GM10847 (cell line): ENCODE measurements around the gene CCND1.
A peak's percentile ranks its signal among the peaks of the same experiment; 100 is the strongest.

Source experiments
- POLR2A ChIP-seq: IDR thresholded peaks from 2 replicates; pipeline ENCODE4 v1.6.1; 2011; ENCODE audit not compliant: insufficient read length; ENCODE audit errors: extremely low read depth

The CCND1 gene

GRCh38 chr11:69640995-69641581 is at the start of gene CCND1:
CCND1 (plus strand) TSS chr11:69641156; CDS start chr11:69641314, 158 bp downstream.
- peak; percentile 17 for TF ChIP-seq POLR2A

GRCh38 chr11:69592986-69593650 is 47.8 kb upstream of the CCND1 start:
- TF ChIP-seq POLR2A, result no peak

GRCh38 chr11:69593851-69594250 is 47.1 kb upstream of the CCND1 start:
- TF ChIP-seq POLR2A, result no peak

GRCh38 chr11:69594481-69594880 is 46.5 kb upstream of the CCND1 start:
- TF ChIP-seq POLR2A, result no peak

GRCh38 chr11:69595805-69596665 is 44.9 kb upstream of the CCND1 start:
- no peak for TF ChIP-seq POLR2A

GRCh38 chr11:69598147-69598546 is 42.8 kb upstream of the CCND1 start:
- no peak for TF ChIP-seq POLR2A

GRCh38 chr11:69599502-69599901 is 41.5 kb upstream of the CCND1 start:
- no peak for TF ChIP-seq POLR2A

- no peak for TF ChIP-seq POLR2A
Measured at GRCh38 chr11:69600001-69600400, 41.0 kb upstream of the CCND1 start.

GRCh38 chr11:69601011-69601975 is 39.7 kb upstream of the CCND1 start:
- TF ChIP-seq POLR2A, result no peak

GRCh38 chr11:69603111-69603836 is 37.7 kb upstream of the CCND1 start:
- no peak for TF ChIP-seq POLR2A

GRCh38 chr11:69604055-69604454 is 36.9 kb upstream of the CCND1 start:
- TF ChIP-seq POLR2A, result no peak

- TF ChIP-seq POLR2A, result no peak
Measured at GRCh38 chr11:69605737-69606526, 35.0 kb upstream of the CCND1 start.

GRCh38 chr11:69609351-69609750 is 31.6 kb upstream of the CCND1 start:
- TF ChIP-seq POLR2A, result no peak
